GM12878 (cell line): ENCODE data around the gene PLCG1. TPM values are rescaled to one million over a fixed set of nuclear protein-coding genes. Genes with fewer than 3 reads are reported as not detected.

Experiments
- MEF2B ChIP-seq: fragments of 450-650 bp; IDR thresholded peaks from 2 replicates; pipeline ENCODE4 v1.6.1; 2018; ENCODE audit warnings: mild to moderate bottlenecking, moderate library complexity; ENCODE audit not compliant: partially characterized antibody, poor library complexity, severe bottlenecking
- NFIC ChIP-seq: IDR thresholded peaks from 2 replicates; pipeline ENCODE4 v1.6.1; 2012; ENCODE audit warnings: low read depth, mild to moderate bottlenecking, inconsistent platforms, low read length, moderate library complexity
- RCOR1 ChIP-seq: conservative IDR thresholded peaks from 2 replicates; pipeline ENCODE4 v1.6.1; 2012; ENCODE audit warnings: low read depth, low read length, improper control_type of control experiment
- RUNX3 ChIP-seq: IDR thresholded peaks from 2 replicates; pipeline ENCODE4 v1.6.1; 2012; ENCODE audit warnings: low read length, inconsistent platforms
- SIX5 ChIP-seq: IDR thresholded peaks from 2 replicates; pipeline ENCODE4 v1.6.1; 2011; ENCODE audit warnings: mild to moderate bottlenecking, low read depth, low read length, moderate library complexity; ENCODE audit not compliant: severe bottlenecking
- SPI1 ChIP-seq: IDR thresholded peaks from 2 replicates; pipeline ENCODE4 v1.6.1; 2011; ENCODE audit warnings: low read depth, mild to moderate bottlenecking, low read length, moderate library complexity, borderline replicate concordance; ENCODE audit not compliant: insufficient read depth
- SUZ12 ChIP-seq: fragments of 200-600 bp; sonication (generic); IDR thresholded peaks from one replicate; pipeline ENCODE4 v1.6.1; 2018; ENCODE audit warnings: antibody characterized with exemption, mild to moderate bottlenecking; ENCODE audit not compliant: unreplicated experiment
- TCF3 ChIP-seq: IDR thresholded peaks from 2 replicates; pipeline ENCODE4 v1.6.1; 2012; ENCODE audit warnings: low read depth, mild to moderate bottlenecking, low read length, borderline replicate concordance; ENCODE audit not compliant: insufficient read depth
- ZZZ3 ChIP-seq: IDR thresholded peaks from 2 replicates; pipeline ENCODE4 v1.6.1; 2011; ENCODE audit warnings: low read depth; ENCODE audit not compliant: control insufficient read depth, insufficient read length
- polyA plus RNA-seq, 11 experiments: library from polyadenylated mRNA; depleted of rRNA in 4 of 11; unstranded in 6 of 11; stranded (reverse) in 5 of 11; fragments of >200 nt; fragmentation: Nextera tagmentation in 4 of 11; fragmentation: Illumina TruSeq in 1 of 11; extraction: Ambion mirVana in 4 of 11; extraction: Trizol in 1 of 11; gene quantifications; 1 replicate in 1 of 11; 2 replicates in 10 of 11; pipeline versions ENCODE4 v1.2.1 to v1.2.3, GENCODE V29; 2011 to 2016; ENCODE audit warnings: inconsistent platforms in 2 of 11, missing spikeins in 2 of 11, low read depth in 1 of 11
- total RNA-seq, 4 experiments: library from RNA; depleted of rRNA in 3 of 4; stranded (reverse); fragments of >200 nt in 3 of 4; fragmentation: Illumina TruSeq in 1 of 4; extraction: Trizol in 1 of 4; gene quantifications; 2 replicates each; pipeline versions ENCODE4 v1.2.1 to v1.2.3, GENCODE V29; 2013 to 2021
- TF ChIP-seq, protein P1 (sequence below): fragments of 450-650 bp; IDR thresholded peaks from 2 replicates; pipeline ENCODE4 v1.6.1; 2018; ENCODE audit warnings: mild to moderate bottlenecking, low read depth, moderate library complexity; ENCODE audit not compliant: partially characterized antibody
- TF ChIP-seq, protein P2 (sequence below): IDR thresholded peaks from 2 replicates; pipeline ENCODE4 v1.6.1; 2012; ENCODE audit warnings: low read length, inconsistent platforms
- TF ChIP-seq, protein P3 (sequence below): IDR thresholded peaks from 2 replicates; pipeline ENCODE4 v1.6.1; 2011; ENCODE audit warnings: borderline replicate concordance, low read depth, mild to moderate bottlenecking, moderate library complexity, mixed read lengths, low read length; ENCODE audit not compliant: insufficient read depth; ENCODE audit errors: extremely low read length
- TF ChIP-seq, protein P4 (sequence below): fragments of 150-350 bp; IDR thresholded peaks from 2 replicates; pipeline ENCODE4 v1.6.1; 2016; ENCODE audit warnings: low read depth, low read length
- TF ChIP-seq, protein P5 (sequence below): IDR thresholded peaks from 2 replicates; pipeline ENCODE4 v1.6.1; 2012; ENCODE audit warnings: low read depth, low read length, improper control_type of control experiment

Gene PLCG1
- total and polyA plus RNA-seq, 10 of the 15 experiments (the other 5 are each of a cell fraction or from before 2014, with no cell fraction given) = 2.6 to 114 (median 45.3) TPM

DNA sequence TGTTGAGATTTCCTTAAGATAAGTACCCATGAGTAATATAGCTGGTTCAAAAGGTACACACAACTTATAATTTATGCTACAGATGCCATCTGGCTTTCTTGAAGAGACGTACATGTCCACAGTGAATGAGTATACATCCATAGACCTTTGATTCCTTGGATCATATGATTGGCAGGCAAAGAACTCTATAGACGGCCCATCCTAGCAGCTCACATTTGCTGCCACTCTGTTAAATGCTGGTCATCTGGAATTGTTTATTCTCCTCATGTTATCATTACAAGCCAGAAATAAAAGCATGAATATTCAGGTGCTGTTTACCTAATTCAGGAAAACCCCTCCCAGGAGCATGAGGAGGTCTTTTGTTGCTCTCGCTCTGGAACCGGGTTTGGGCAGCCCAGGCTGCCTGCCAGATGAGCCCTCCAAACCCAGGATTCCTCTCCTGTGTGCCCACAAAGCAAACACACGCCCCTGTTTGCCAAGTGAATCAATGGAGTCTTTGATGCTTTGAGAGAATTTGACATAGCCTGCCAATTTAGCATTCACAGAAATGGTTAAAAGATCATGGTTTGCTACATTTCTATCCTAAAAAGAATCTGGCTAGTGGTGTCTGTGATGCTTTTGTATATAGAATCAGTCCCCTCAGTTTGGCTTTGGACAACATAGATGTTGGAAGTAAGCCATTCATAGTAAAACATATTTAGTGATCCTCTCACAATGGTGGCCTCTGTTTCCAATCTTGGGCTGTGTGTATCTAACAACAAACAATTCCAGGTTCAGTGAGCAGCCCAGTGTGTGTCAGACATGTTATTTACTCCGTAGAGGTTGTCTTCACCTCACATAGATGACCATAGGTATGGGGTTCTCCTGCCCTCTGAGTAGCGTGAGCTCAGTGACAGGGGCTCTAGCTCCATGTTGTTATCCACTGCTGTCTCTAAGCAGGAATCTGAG lies 17.5 kb upstream of the PLCG1 start (continued):
- TF ChIP-seq, protein P1, sequence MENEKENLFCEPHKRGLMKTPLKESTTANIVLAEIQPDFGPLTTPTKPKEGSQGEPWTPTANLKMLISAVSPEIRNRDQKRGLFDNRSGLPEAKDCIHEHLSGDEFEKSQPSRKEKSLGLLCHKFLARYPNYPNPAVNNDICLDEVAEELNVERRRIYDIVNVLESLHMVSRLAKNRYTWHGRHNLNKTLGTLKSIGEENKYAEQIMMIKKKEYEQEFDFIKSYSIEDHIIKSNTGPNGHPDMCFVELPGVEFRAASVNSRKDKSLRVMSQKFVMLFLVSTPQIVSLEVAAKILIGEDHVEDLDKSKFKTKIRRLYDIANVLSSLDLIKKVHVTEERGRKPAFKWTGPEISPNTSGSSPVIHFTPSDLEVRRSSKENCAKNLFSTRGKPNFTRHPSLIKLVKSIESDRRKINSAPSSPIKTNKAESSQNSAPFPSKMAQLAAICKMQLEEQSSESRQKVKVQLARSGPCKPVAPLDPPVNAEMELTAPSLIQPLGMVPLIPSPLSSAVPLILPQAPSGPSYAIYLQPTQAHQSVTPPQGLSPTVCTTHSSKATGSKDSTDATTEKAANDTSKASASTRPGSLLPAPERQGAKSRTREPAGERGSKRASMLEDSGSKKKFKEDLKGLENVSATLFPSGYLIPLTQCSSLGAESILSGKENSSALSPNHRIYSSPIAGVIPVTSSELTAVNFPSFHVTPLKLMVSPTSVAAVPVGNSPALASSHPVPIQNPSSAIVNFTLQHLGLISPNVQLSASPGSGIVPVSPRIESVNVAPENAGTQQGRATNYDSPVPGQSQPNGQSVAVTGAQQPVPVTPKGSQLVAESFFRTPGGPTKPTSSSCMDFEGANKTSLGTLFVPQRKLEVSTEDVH = no peak
- TF ChIP-seq MEF2B (no peak), ZZZ3 (no peak), RCOR1 (no peak), SPI1 (no peak), TCF3 (no peak), SIX5 (no peak), NFIC (no peak), SUZ12 (no peak), RUNX3 (no peak)
- TF ChIP-seq, protein P2, sequence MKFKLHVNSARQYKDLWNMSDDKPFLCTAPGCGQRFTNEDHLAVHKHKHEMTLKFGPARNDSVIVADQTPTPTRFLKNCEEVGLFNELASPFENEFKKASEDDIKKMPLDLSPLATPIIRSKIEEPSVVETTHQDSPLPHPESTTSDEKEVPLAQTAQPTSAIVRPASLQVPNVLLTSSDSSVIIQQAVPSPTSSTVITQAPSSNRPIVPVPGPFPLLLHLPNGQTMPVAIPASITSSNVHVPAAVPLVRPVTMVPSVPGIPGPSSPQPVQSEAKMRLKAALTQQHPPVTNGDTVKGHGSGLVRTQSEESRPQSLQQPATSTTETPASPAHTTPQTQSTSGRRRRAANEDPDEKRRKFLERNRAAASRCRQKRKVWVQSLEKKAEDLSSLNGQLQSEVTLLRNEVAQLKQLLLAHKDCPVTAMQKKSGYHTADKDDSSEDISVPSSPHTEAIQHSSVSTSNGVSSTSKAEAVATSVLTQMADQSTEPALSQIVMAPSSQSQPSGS = no peak
- TF ChIP-seq, protein P3, sequence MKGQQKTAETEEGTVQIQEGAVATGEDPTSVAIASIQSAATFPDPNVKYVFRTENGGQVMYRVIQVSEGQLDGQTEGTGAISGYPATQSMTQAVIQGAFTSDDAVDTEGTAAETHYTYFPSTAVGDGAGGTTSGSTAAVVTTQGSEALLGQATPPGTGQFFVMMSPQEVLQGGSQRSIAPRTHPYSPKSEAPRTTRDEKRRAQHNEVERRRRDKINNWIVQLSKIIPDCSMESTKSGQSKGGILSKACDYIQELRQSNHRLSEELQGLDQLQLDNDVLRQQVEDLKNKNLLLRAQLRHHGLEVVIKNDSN = no peak
- TF ChIP-seq, protein P4, sequence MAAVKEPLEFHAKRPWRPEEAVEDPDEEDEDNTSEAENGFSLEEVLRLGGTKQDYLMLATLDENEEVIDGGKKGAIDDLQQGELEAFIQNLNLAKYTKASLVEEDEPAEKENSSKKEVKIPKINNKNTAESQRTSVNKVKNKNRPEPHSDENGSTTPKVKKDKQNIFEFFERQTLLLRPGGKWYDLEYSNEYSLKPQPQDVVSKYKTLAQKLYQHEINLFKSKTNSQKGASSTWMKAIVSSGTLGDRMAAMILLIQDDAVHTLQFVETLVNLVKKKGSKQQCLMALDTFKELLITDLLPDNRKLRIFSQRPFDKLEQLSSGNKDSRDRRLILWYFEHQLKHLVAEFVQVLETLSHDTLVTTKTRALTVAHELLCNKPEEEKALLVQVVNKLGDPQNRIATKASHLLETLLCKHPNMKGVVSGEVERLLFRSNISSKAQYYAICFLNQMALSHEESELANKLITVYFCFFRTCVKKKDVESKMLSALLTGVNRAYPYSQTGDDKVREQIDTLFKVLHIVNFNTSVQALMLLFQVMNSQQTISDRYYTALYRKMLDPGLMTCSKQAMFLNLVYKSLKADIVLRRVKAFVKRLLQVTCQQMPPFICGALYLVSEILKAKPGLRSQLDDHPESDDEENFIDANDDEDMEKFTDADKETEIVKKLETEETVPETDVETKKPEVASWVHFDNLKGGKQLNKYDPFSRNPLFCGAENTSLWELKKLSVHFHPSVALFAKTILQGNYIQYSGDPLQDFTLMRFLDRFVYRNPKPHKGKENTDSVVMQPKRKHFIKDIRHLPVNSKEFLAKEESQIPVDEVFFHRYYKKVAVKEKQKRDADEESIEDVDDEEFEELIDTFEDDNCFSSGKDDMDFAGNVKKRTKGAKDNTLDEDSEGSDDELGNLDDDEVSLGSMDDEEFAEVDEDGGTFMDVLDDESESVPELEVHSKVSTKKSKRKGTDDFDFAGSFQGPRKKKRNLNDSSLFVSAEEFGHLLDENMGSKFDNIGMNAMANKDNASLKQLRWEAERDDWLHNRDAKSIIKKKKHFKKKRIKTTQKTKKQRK = no peak
- TF ChIP-seq, protein P5, sequence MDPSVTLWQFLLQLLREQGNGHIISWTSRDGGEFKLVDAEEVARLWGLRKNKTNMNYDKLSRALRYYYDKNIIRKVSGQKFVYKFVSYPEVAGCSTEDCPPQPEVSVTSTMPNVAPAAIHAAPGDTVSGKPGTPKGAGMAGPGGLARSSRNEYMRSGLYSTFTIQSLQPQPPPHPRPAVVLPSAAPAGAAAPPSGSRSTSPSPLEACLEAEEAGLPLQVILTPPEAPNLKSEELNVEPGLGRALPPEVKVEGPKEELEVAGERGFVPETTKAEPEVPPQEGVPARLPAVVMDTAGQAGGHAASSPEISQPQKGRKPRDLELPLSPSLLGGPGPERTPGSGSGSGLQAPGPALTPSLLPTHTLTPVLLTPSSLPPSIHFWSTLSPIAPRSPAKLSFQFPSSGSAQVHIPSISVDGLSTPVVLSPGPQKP = no peak
